ENCODE measurements around the gene RNPS1. TPM values are rescaled to one million over a fixed set of nuclear protein-coding genes. Genes with fewer than 3 reads are reported as not detected.

The RNPS1 gene
- total RNA-seq, 1 experiment from 2014 or later, result 164 TPM

Other genes starting within 250 kb of the RNPS1 start
- 0.12 TPM in 1 of 2 replicates, not detected in the other for gene NPW, start 248.3 kb downstream of the RNPS1 start, total RNA-seq (2014; rRNA removed; shearing (Covaris generic))
- 143 and 175 TPM in 2 replicates for gene NHERF2, start 241.2 kb downstream of the RNPS1 start, total RNA-seq (2014; rRNA removed; shearing (Covaris generic))
- 22.7 and 35.6 TPM in 2 replicates for gene NTHL1, start 220.3 kb downstream of the RNPS1 start, total RNA-seq (2014; rRNA removed; shearing (Covaris generic))
- gene TSC2, start 220.1 kb downstream of the RNPS1 start, total RNA-seq (2014; rRNA removed; shearing (Covaris generic)), result 29.7 and 31.2 TPM in 2 replicates
- 12.9 and 56.0 TPM in 2 replicates for gene PKD1, start 132.2 kb downstream of the RNPS1 start, total RNA-seq (2014; rRNA removed; shearing (Covaris generic))
- 2.1 and 3.8 TPM in 2 replicates for gene RAB26, start 119.5 kb downstream of the RNPS1 start, total RNA-seq (2014; rRNA removed; shearing (Covaris generic))
- gene TRAF7, start 112.3 kb downstream of the RNPS1 start, total RNA-seq (2014; rRNA removed; shearing (Covaris generic)), result 69.0 and 92.8 TPM in 2 replicates
- gene CASKIN1, start 71.5 kb downstream of the RNPS1 start, total RNA-seq (2014; rRNA removed; shearing (Covaris generic)), result not detected in 2 replicates
- 18.9 and 26.5 TPM in 2 replicates for gene MLST8, start 62.7 kb downstream of the RNPS1 start, total RNA-seq (2014; rRNA removed; shearing (Covaris generic))
- 0.10 and 0.89 TPM in 2 replicates for gene BRICD5, start 57.3 kb downstream of the RNPS1 start, total RNA-seq (2014; rRNA removed; shearing (Covaris generic))
- gene PGP, start 53.3 kb downstream of the RNPS1 start, total RNA-seq (2014; rRNA removed; shearing (Covaris generic)), result 23.9 and 32.7 TPM in 2 replicates
- gene E4F1, start 44.5 kb downstream of the RNPS1 start, total RNA-seq (2014; rRNA removed; shearing (Covaris generic)), result 9.6 and 20.1 TPM in 2 replicates
- gene DNASE1L2, start 31.7 kb downstream of the RNPS1 start, total RNA-seq (2014; rRNA removed; shearing (Covaris generic)), result 0.64 TPM in 1 of 2 replicates, not detected in the other
- gene ECI1, start 16.5 kb downstream of the RNPS1 start, total RNA-seq (2014; rRNA removed; shearing (Covaris generic)), result 37.3 and 75.1 TPM in 2 replicates
- 0.84 and 1.4 TPM in 2 replicates for gene ABCA3, start 72.6 kb upstream of the RNPS1 start, total RNA-seq (2014; rRNA removed; shearing (Covaris generic))
- gene CCNF, start 161.3 kb upstream of the RNPS1 start, total RNA-seq (2014; rRNA removed; shearing (Covaris generic)), result 34.3 and 53.2 TPM in 2 replicates
- gene TEDC2, start 192.0 kb upstream of the RNPS1 start, total RNA-seq (2014; rRNA removed; shearing (Covaris generic)), result 22.6 and 22.8 TPM in 2 replicates
- gene NTN3, start 203.2 kb upstream of the RNPS1 start, total RNA-seq (2014; rRNA removed; shearing (Covaris generic)), result 0.44 TPM in 1 of 2 replicates, not detected in the other
- 14.8 and 19.2 TPM in 2 replicates for gene TBC1D24, start 207.0 kb upstream of the RNPS1 start, total RNA-seq (2014; rRNA removed; shearing (Covaris generic))
- gene ATP6V0C, start 245.8 kb upstream of the RNPS1 start, total RNA-seq (2014; rRNA removed; shearing (Covaris generic)), result 80.0 and 81.3 TPM in 2 replicates